ENCODE results near the gene UFSP2. TPM values are rescaled to one million over a fixed set of nuclear protein-coding genes. Genes with fewer than 3 reads are reported as not detected.

UFSP2 gene
- total and polyA plus RNA-seq, 2 experiments from 2014 or later: 29.0 to 53.0 TPM

- TF ChIP-seq ZNF462 (CRISPR knock-in tag; IDR thresholded peaks at IDR 0.05) (no peak), ZNF331 (CRISPR knock-in tag; IDR thresholded peaks at IDR 0.05; ENCODE audit: low read depth) (no peak), STAT1 (IDR thresholded peaks at IDR 0.05; ENCODE audit: unreplicated experiment) (no peak), EZH2 (IDR thresholded peaks at IDR 0.05; ENCODE audit: low read depth, unreplicated experiment) (no peak), JUNB (IDR thresholded peaks at IDR 0.05; ENCODE audit: unreplicated experiment) (no peak), POLR2AphosphoS5 (IDR thresholded peaks at IDR 0.05; ENCODE audit: low read depth) (no peak)
Observed at GRCh38 chr4:185383451-185383850, 42.3 kb downstream of the UFSP2 start (continued).

- H3K9me3 Mint-ChIP-seq: peaks cover 9% of the 10 kb centered on the region; the same call in 2 of the 3 replicates
- peaks cover 10% of the 10 kb centered on the region for H3K36me3 Mint-ChIP-seq (ENCODE audit: low read depth)
- no peak for ATAC-seq
- no peak overlapping the region for H3K4me3 ChIP-seq
- H3K79me2 ChIP-seq (replicated peaks; ENCODE audit: insufficient read depth): no peaks in the 10 kb centered on the region
- H2AFZ ChIP-seq: no peak overlapping the region
- DNase-seq (ENCODE audit: low spot score): no peak
- H3K4me2 ChIP-seq: no peak overlapping the region
- H4K20me1 ChIP-seq (replicated peaks; ENCODE audit: insufficient read depth): no peaks in the 10 kb centered on the region
- H3K4me1 Mint-ChIP-seq: 0 out of 3 replicates have a peak, but pooled peaks cover 2% of the 10 kb centered on the region
- no peak overlapping the region for H3K27ac ChIP-seq (ENCODE audit: low read depth)
- no peak overlapping the region for H3K27ac Mint-ChIP-seq
- H3K27me3 Mint-ChIP-seq (ENCODE audit: insufficient read depth, low read depth, poor library complexity): peaks cover 4% of the 10 kb centered on the region
- H3K4me3 Mint-ChIP-seq: no peak overlapping the region
- H3K9me2 ChIP-seq (ENCODE audit: insufficient read depth): no peaks in the 10 kb centered on the region
- no peaks in the 10 kb centered on the region for H3K27me3 ChIP-seq (ENCODE audit: insufficient read depth)
- H3F3A ChIP-seq (replicated peaks; ENCODE audit: low read depth): no peaks in the 10 kb centered on the region
- H3K36me3 ChIP-seq (ENCODE audit: insufficient read depth): no peaks in the 10 kb centered on the region
- H3K4me1 ChIP-seq (ENCODE audit: insufficient read depth): 0 out of 2 replicates have a peak, but pooled peaks cover 3% of the 10 kb centered on the region
- TF ChIP-seq CTCF (conservative IDR thresholded peaks at IDR 0.05; ENCODE audit: low read depth in 2 of 2): no peak
- TF ChIP-seq JUNB (IDR thresholded peaks at IDR 0.05; ENCODE audit: unreplicated experiment): no peak
- no peak for TF ChIP-seq EZH2 (IDR thresholded peaks at IDR 0.05; ENCODE audit: low read depth, unreplicated experiment)
- TF ChIP-seq ZNF462 (CRISPR knock-in tag; IDR thresholded peaks at IDR 0.05): no peak
- no peak for TF ChIP-seq NANOG (IDR thresholded peaks at IDR 0.05; ENCODE audit: borderline replicate concordance)
Observed at GRCh38 chr4:185382754-185383153, 43.0 kb downstream of the UFSP2 start.
